HCT116 (cell line): ENCODE data around the gene SIRT6.

ENCODE experiments used
- CTCF ChIP-seq, 3 experiments: fragments of 200-600 bp in 1 of 3; sonication (generic) in 1 of 3; IDR thresholded peaks in 2 of 3; conservative IDR thresholded peaks in 1 of 3; 2 replicates each; pipeline ENCODE4 v1.5.1; 2012 to 2017; ENCODE audit warnings: low read depth in 2 of 3, low read length in 2 of 3, antibody characterized with exemption in 1 of 3, borderline replicate concordance in 1 of 3, control low read depth in 1 of 3, mild to moderate bottlenecking in 1 of 3, mixed read lengths in 1 of 3, mixed run types in 1 of 3, moderate library complexity in 1 of 3; ENCODE audit not compliant: insufficient read depth in 1 of 3
- POLR2AphosphoS5 ChIP-seq: IDR thresholded peaks from 2 replicates; pipeline ENCODE4 v1.6.1; 2011; ENCODE audit warnings: mild to moderate bottlenecking, low read depth, low read length, moderate library complexity
- SIN3A ChIP-seq: IDR thresholded peaks from 2 replicates; pipeline ENCODE4 v1.6.1; 2012; ENCODE audit warnings: low read depth

GRCh38 chr19:4196009-4196408 lies 13.6 kb upstream of the SIRT6 start:
- TF ChIP-seq POLR2AphosphoS5 (no peak), CTCF (IDR thresholded peaks at IDR 0.05 in 2 of 3, conservative IDR thresholded peaks at IDR 0.05 in 1 of 3; ENCODE audit: borderline replicate concordance in 1 of 3, insufficient read depth in 1 of 3, low read depth in 2 of 3, low read length in 2 of 3) (no peak), SIN3A (no peak)
